H1 (cell line): ENCODE results near the gene F3. TPM values are rescaled to one million over a fixed set of nuclear protein-coding genes. Genes with fewer than 3 reads are reported as not detected.

Source experiments
- CTCF ChIA-PET: fragments of 300-600 bp; sonication (Branson Sonifier 250); formaldehyde crosslinking; loops from one replicate; lab custom pipeline; 2021; ENCODE audit not compliant: partially characterized antibody; lab: Charles Lee
- POLR2A ChIA-PET: fragments of 300-600 bp; sonication (Branson Sonifier 250); formaldehyde crosslinking; loops from one replicate; lab custom pipeline; 2021; ENCODE audit warnings: inconsistent platforms; ENCODE audit not compliant: partially characterized antibody; lab: Charles Lee
- DNase-seq, 2 experiments: peaks; one replicate each; pipeline versions ENCODE4 v3.0.0 to v3.0.0-alpha.2; 2010 to 2022; ENCODE audit warnings: low spot score in 2 of 2, low read depth in 1 of 2, mixed read lengths in 1 of 2
- FAIRE-seq: peaks from 2 replicates; lab custom pipeline; 2011; peaks lifted over from hg19 to GRCh38; lab: Jason Lieb, UNC
- H2AFZ ChIP-seq: 2 replicates; pipeline ENCODE4 v1.8.1; 2012; ENCODE audit warnings: low read length, inconsistent platforms
- H2AK5ac ChIP-seq: 2 replicates; pipeline ENCODE4 v1.6.1; 2013; ENCODE audit warnings: low read depth, low read length
- H2BK120ac ChIP-seq: replicated peaks from 2 replicates; pipeline ENCODE3; 2013; ENCODE audit warnings: low read depth, low read length, inconsistent platforms
- H2BK12ac ChIP-seq: 2 replicates; pipeline ENCODE4 v1.6.1; 2013; ENCODE audit warnings: low read depth, low read length
- H2BK15ac ChIP-seq: 2 replicates; pipeline ENCODE4 v1.6.1; 2013; ENCODE audit warnings: low read length
- H2BK20ac ChIP-seq: 2 replicates; pipeline ENCODE4 v1.6.1; 2013; ENCODE audit warnings: low read length
- H2BK5ac ChIP-seq: 2 replicates; pipeline ENCODE4 v1.6.1; 2013; ENCODE audit warnings: low read depth, low read length
- H3K14ac ChIP-seq: 2 replicates; pipeline ENCODE4 v1.6.1; 2013; ENCODE audit warnings: inconsistent platforms; ENCODE audit not compliant: insufficient read length
- H3K18ac ChIP-seq: 2 replicates; pipeline ENCODE4 v1.6.1; 2013; ENCODE audit warnings: low read length; ENCODE audit errors: extremely low read depth
- H3K23ac ChIP-seq: 2 replicates; pipeline ENCODE4 v1.6.1; 2013; ENCODE audit warnings: inconsistent platforms; ENCODE audit not compliant: insufficient read length
- H3K23me2 ChIP-seq: 2 replicates; pipeline ENCODE4 v1.6.1; 2013; ENCODE audit warnings: low read depth, low read length
- H3K27ac ChIP-seq: 2 replicates; pipeline ENCODE4 v1.6.1; 2011; ENCODE audit warnings: low read depth, low read length, inconsistent platforms
- H3K27me3 ChIP-seq, 4 experiments: replicated peaks in 1 of 4; 1 replicate in 1 of 4; 2 replicates in 3 of 4; pipeline versions ENCODE4 v1.6.1 to v1.8.1; 2011 to 2013; ENCODE audit warnings: low read length in 3 of 4, mild to moderate bottlenecking in 3 of 4, inconsistent platforms in 2 of 4, mixed read lengths in 2 of 4, moderate library complexity in 1 of 4; ENCODE audit not compliant: control insufficient read depth in 3 of 4, insufficient read depth in 3 of 4; ENCODE audit errors: extremely low read depth in 1 of 4
- H3K36me3 ChIP-seq, 4 experiments: 2 replicates each; pipeline versions ENCODE4 v1.6.1 to v1.8.1; 2011 to 2013; ENCODE audit warnings: mild to moderate bottlenecking in 4 of 4, low read length in 3 of 4, moderate library complexity in 2 of 4, control low read depth in 1 of 4, inconsistent platforms in 1 of 4; ENCODE audit not compliant: insufficient read depth in 4 of 4, control insufficient read depth in 2 of 4
- H3K4ac ChIP-seq: replicated peaks from 2 replicates; pipeline ENCODE3; 2013; ENCODE audit warnings: low read length, low read depth, mixed read lengths, inconsistent platforms; ENCODE audit not compliant: insufficient read length
- H3K4me1 ChIP-seq, 4 experiments: replicated peaks in 1 of 4; 1 replicate in 1 of 4; 2 replicates in 3 of 4; pipeline versions ENCODE4 v1.6.1 to v1.8.1; 2011 to 2013; ENCODE audit warnings: low read length in 3 of 4, inconsistent platforms in 2 of 4, mixed read lengths in 1 of 4; ENCODE audit not compliant: insufficient read depth in 4 of 4, control insufficient read depth in 3 of 4
- H3K4me2 ChIP-seq, 2 experiments: 2 replicates each; pipeline versions ENCODE4 v1.6.1 to v1.8.1; 2011 to 2013; ENCODE audit warnings: low read depth in 2 of 2, low read length in 2 of 2, control low read depth in 1 of 2, inconsistent platforms in 1 of 2, mild to moderate bottlenecking in 1 of 2; ENCODE audit not compliant: insufficient read depth in 1 of 2
- H3K4me3 ChIP-seq, 4 experiments: fragments of 200-600, 300-600 bp in 1 of 4; sonication (generic), shearing (Covaris generic), sonication (Bioruptor Twin) in 1 of 4; 2 replicates each; pipeline versions ENCODE4 v1.5.1 to v1.8.1; 2011 to 2016; ENCODE audit warnings: low read length in 4 of 4, low read depth in 3 of 4, control low read depth in 2 of 4, inconsistent platforms in 2 of 4, mild to moderate bottlenecking in 2 of 4, mixed read lengths in 1 of 4, moderate library complexity in 1 of 4; ENCODE audit not compliant: insufficient read depth in 2 of 4; ENCODE audit errors: extremely low read depth in 1 of 4
- H3K56ac ChIP-seq: replicated peaks from 2 replicates; pipeline ENCODE3; 2013; ENCODE audit warnings: low read depth, mild to moderate bottlenecking, mixed read lengths, low read length, inconsistent platforms; ENCODE audit not compliant: insufficient read length
- H3K79me1 ChIP-seq: 2 replicates; pipeline ENCODE4 v1.6.1; 2013; ENCODE audit warnings: low read depth, low read length, control low read depth
- H3K79me2 ChIP-seq, 2 experiments: 2 replicates each; pipeline versions ENCODE4 v1.6.1 to v1.8.1; 2012 to 2013; ENCODE audit warnings: low read length in 2 of 2, mild to moderate bottlenecking in 2 of 2, inconsistent platforms in 1 of 2; ENCODE audit not compliant: insufficient read depth in 2 of 2, control insufficient read depth in 1 of 2
- H3K9ac ChIP-seq, 4 experiments: replicated peaks in 1 of 4; 1 replicate in 1 of 4; 2 replicates in 3 of 4; pipeline versions ENCODE4 v1.6.1 to v1.8.1; 2011 to 2013; ENCODE audit warnings: low read depth in 3 of 4, low read length in 3 of 4, control low read depth in 2 of 4, mild to moderate bottlenecking in 2 of 4, moderate library complexity in 2 of 4, inconsistent platforms in 1 of 4; ENCODE audit errors: extremely low read depth in 1 of 4
- H3K9me3 ChIP-seq, 2 experiments: 2 replicates each; pipeline versions ENCODE4 v1.6.1 to v1.8.1; 2012 to 2013; ENCODE audit warnings: mild to moderate bottlenecking in 2 of 2, moderate library complexity in 2 of 2, control low read depth in 1 of 2, inconsistent platforms in 1 of 2, low read depth in 1 of 2, low read length in 1 of 2, mixed read lengths in 1 of 2; ENCODE audit not compliant: insufficient read depth in 2 of 2
- H4K20me1 ChIP-seq, 2 experiments: replicated peaks in 1 of 2; 2 replicates each; pipeline versions ENCODE3 to v1.8.1; 2011 to 2013; ENCODE audit warnings: inconsistent platforms in 2 of 2, low read length in 2 of 2, mild to moderate bottlenecking in 1 of 2; ENCODE audit not compliant: insufficient read depth in 2 of 2, control insufficient read depth in 1 of 2
- H4K5ac ChIP-seq: 2 replicates; pipeline ENCODE4 v1.6.1; 2013; ENCODE audit warnings: low read length, low read depth, mixed read lengths, inconsistent platforms; ENCODE audit not compliant: insufficient read length
- H4K8ac ChIP-seq: 2 replicates; pipeline ENCODE4 v1.8.0; 2013; ENCODE audit warnings: mild to moderate bottlenecking, moderate library complexity, low read length, inconsistent platforms; ENCODE audit not compliant: insufficient read depth; ENCODE audit errors: extremely low read depth
- H4K91ac ChIP-seq: replicated peaks from 2 replicates; pipeline ENCODE3; 2013; ENCODE audit warnings: low read length, mixed read lengths, inconsistent platforms; ENCODE audit not compliant: insufficient read length
- ATF3 ChIP-seq: IDR thresholded peaks from 2 replicates; pipeline ENCODE4 v1.6.1; 2011; ENCODE audit warnings: low read depth, mild to moderate bottlenecking, low read length; ENCODE audit not compliant: insufficient read depth
- CREB1 ChIP-seq: IDR thresholded peaks from 2 replicates; pipeline ENCODE4 v1.6.1; 2012; ENCODE audit warnings: inconsistent platforms
- MAFK ChIP-seq: IDR thresholded peaks from 2 replicates; pipeline ENCODE4 v1.6.1; 2012; ENCODE audit warnings: low read depth, mild to moderate bottlenecking, improper control_type of control experiment, low read length
- SP1 ChIP-seq: IDR thresholded peaks from 2 replicates; pipeline ENCODE4 v1.6.1; 2011; ENCODE audit warnings: low read depth, low read length
- TAF1 ChIP-seq: IDR thresholded peaks from 2 replicates; pipeline ENCODE4 v1.6.1; 2011; ENCODE audit warnings: mild to moderate bottlenecking, low read depth, low read length
- TBP ChIP-seq: IDR thresholded peaks from 2 replicates; pipeline ENCODE4 v1.6.1; 2011; ENCODE audit warnings: low read depth, low read length, improper control_type of control experiment
- TCF12 ChIP-seq: IDR thresholded peaks from 2 replicates; pipeline ENCODE4 v1.6.1; 2011; ENCODE audit warnings: low read depth, mild to moderate bottlenecking, low read length
- USF2 ChIP-seq: IDR thresholded peaks from 2 replicates; pipeline ENCODE4 v1.6.1; 2011; ENCODE audit warnings: low read length, improper control_type of control experiment
- WGBS, 2 experiments: shearing (Covaris generic) in 1 of 2; methylation state at CpG; one replicate each; pipeline versions ENCODE4 v1.1.6 to v1.1.7; 2013 to 2015; ENCODE audit warnings: low lambda C conversion rate in 2 of 2, mixed read lengths in 2 of 2, inconsistent platforms in 1 of 2, low coverage in 1 of 2, missing lambda C conversion rate in 1 of 2; ENCODE audit not compliant: insufficient replicate concordance in 2 of 2, insufficient coverage in 1 of 2, insufficient read length in 1 of 2; ENCODE audit errors: extremely low coverage in 1 of 2, missing lambda C conversion rate in 1 of 2; 5-methylcytosine and 5-hydroxymethylcytosine counted together
- polyA plus RNA-seq, 7 experiments: library from polyadenylated mRNA; depleted of rRNA in 3 of 7; stranded (reverse) in 5 of 7; unstranded in 2 of 7; fragments of >200 nt in 5 of 7; fragments of 200-250 nt in 2 of 7; gene quantifications; 1 replicate in 5 of 7; 2 replicates in 1 of 7; 4 replicates in 1 of 7; pipeline versions ENCODE4 v1.2.1 to v1.2.3, GENCODE V29; 2011 to 2013; ENCODE audit warnings: missing spikeins in 2 of 7, mixed read lengths in 2 of 7
- total RNA-seq: library from RNA; stranded (reverse); fragmentation: NEBNext Ultra II Directional; extraction: Animal tissue kit (Norgen Biotek cat#: 25700); gene quantifications from 2 replicates; pipeline ENCODE4 v1.2.1, GENCODE V29; 2021

The F3 gene
- total and polyA plus RNA-seq, 2 of the 8 experiments (the other 6 are each of a cell fraction or from before 2014, with no cell fraction given): 2.6 to 8.6 TPM

- H2AFZ ChIP-seq: no peak overlapping the region
- no peak overlapping the region for H2BK15ac ChIP-seq
- H3K79me2 ChIP-seq: 0 out of 4 replicates have a peak, but pooled peaks cover 0 to 4% of the 10 kb centered on the region in 2 experiments
- FAIRE-seq: no peak
- H4K20me1 ChIP-seq: peaks cover 0 to 4% of the 10 kb centered on the region in 2 experiments
- H3K27me3 ChIP-seq: peaks cover 2 to 12% (median 7%) of the 10 kb centered on the region in 4 experiments; a peak in 6 of 7 replicates
- peaks cover 2 to 3% (median 3%) of the 10 kb centered on the region in 4 experiments; a peak in 6 of 7 replicates for H3K4me1 ChIP-seq
- ChIA-PET POLR2A (interaction anchor here (4.3 kb wide), 1 partner anchor 16 kb away, joined by 24 read pairs; no protein-coding TSS in a partner anchor), CTCF (interaction anchor here (1.0 to 6.9 kb wide), 6 partner anchors 8 to 262 kb away, joined by 3 to 46 read pairs (median 4); no protein-coding TSS in a partner anchor)
- no peak overlapping the region for H3K56ac ChIP-seq
- H3K4ac ChIP-seq: no peak overlapping the region
- H3K4me3 ChIP-seq: no peak overlapping the region
- no peak overlapping the region for H3K23ac ChIP-seq
- no peak overlapping the region for H3K9ac ChIP-seq
- H3K36me3 ChIP-seq: no peaks in the 10 kb centered on the region
- no peaks in the 10 kb centered on the region; the same call in 1 of the 2 replicates for H3K79me1 ChIP-seq
- DNase-seq: no peak
- no peaks in the 10 kb centered on the region for H3K9me3 ChIP-seq
- H2BK5ac ChIP-seq: no peak overlapping the region
- no peak overlapping the region for H3K4me2 ChIP-seq
- no peak overlapping the region for H2BK20ac ChIP-seq
- no peak overlapping the region for H2AK5ac ChIP-seq
- no peak overlapping the region for H3K14ac ChIP-seq
- no peak overlapping the region for H4K91ac ChIP-seq
- H4K5ac ChIP-seq: no peak overlapping the region
- no peak overlapping the region for H3K18ac ChIP-seq
- no peak overlapping the region for H2BK120ac ChIP-seq
- 92% methylated on average over 4 of the region's 4 CpGs; no CpG with 5 or more reads in 1 of the 2 experiments for WGBS, 2 experiments
- no peak overlapping the region for H4K8ac ChIP-seq
- H3K23me2 ChIP-seq: peaks cover 10% of the 10 kb centered on the region
- H2BK12ac ChIP-seq: no peak overlapping the region
- H3K27ac ChIP-seq: no peak overlapping the region
- no peak for TF ChIP-seq TCF12
- TF ChIP-seq TBP: no peak
- no peak for TF ChIP-seq CREB1
- no peak for TF ChIP-seq USF2
- TF ChIP-seq SP1: no peak
- no peak for TF ChIP-seq MAFK
- no peak for TF ChIP-seq ATF3
- no peak for TF ChIP-seq TAF1
These were observed 2.5 kb upstream of the F3 start for GRCh38 chr1:94543893-94544635.
